Measurements from ENCODE around the gene LRCH4. TPM values are rescaled to one million over a fixed set of nuclear protein-coding genes. Genes with fewer than 3 reads are reported as not detected.
"Not testable (repeated sequence)": the region's sequence is repeated elsewhere in the genome, so short reads cannot be mapped to it uniquely, and the experiment has no call there.

LRCH4 gene
- total RNA-seq, 2 donors from 2014 or later = 144 to 154 TPM

GRCh38 chr7:100572949-100573675, 12.8 kb downstream of the LRCH4 start:
- Mint-ChIP-seq H3K27me3 (ENCODE audit: low read depth) (no peaks in the 10 kb centered on the region), H3K9me3 (no peaks in the 10 kb centered on the region), H3K4me1 (ENCODE audit: low read depth) (peaks cover 17% of the 10 kb centered on the region), H3K27ac (no peak overlapping the region), H3K36me3 (ENCODE audit: insufficient read depth in 2 of 2) (peaks cover 0 to 4% of the 10 kb centered on the region in 2 donors), H3K4me3 (no peak overlapping the region)
- no peak for ATAC-seq (replicated peaks in 1 of 2)
- DNase-seq = no peak

GRCh38 chr7:100572281-100572948, 13.5 kb downstream of the LRCH4 start:
- peaks cover 17% of the 10 kb centered on the region for H3K4me1 Mint-ChIP-seq (ENCODE audit: low read depth)
- H3K27ac Mint-ChIP-seq = no peak overlapping the region
- ATAC-seq (replicated peaks in 1 of 2) (no peak), DNase-seq (no peak)
- no peaks in the 10 kb centered on the region for H3K9me3 Mint-ChIP-seq
- H3K27me3 Mint-ChIP-seq (ENCODE audit: low read depth) = no peaks in the 10 kb centered on the region
- no peak overlapping the region for H3K4me3 Mint-ChIP-seq
- peaks cover 0 to 4% of the 10 kb centered on the region in 2 donors for H3K36me3 Mint-ChIP-seq (ENCODE audit: insufficient read depth in 2 of 2)

- no peaks in the 10 kb centered on the region for H3K9me3 Mint-ChIP-seq
- H3K4me1 Mint-ChIP-seq (ENCODE audit: low read depth) = peaks cover 17% of the 10 kb centered on the region
- ATAC-seq (replicated peaks in 1 of 2) (no peak), DNase-seq (no peak)
- no peaks in the 10 kb centered on the region for H3K27me3 Mint-ChIP-seq (ENCODE audit: low read depth)
- H3K36me3 Mint-ChIP-seq (ENCODE audit: insufficient read depth in 2 of 2) = peaks cover 0 to 4% of the 10 kb centered on the region in 2 donors
- no peak overlapping the region for H3K27ac Mint-ChIP-seq
- H3K4me3 Mint-ChIP-seq = no peak overlapping the region
Measured at GRCh38 chr7:100571829-100572116, 14.2 kb downstream of the LRCH4 start.

- Mint-ChIP-seq H3K27ac (no peak overlapping the region), H3K4me1 (ENCODE audit: low read depth) (peaks cover 17% of the 10 kb centered on the region), H3K36me3 (ENCODE audit: insufficient read depth in 2 of 2) (peaks cover 0 to 2% of the 10 kb centered on the region in 2 donors), H3K9me3 (no peaks in the 10 kb centered on the region), H3K27me3 (ENCODE audit: low read depth) (no peaks in the 10 kb centered on the region), H3K4me3 (peak overlapping the region in 1 of 2 donors; percentile 75)
- ATAC-seq (replicated peaks in 1 of 2) (no peak), DNase-seq (no peak)
Measured at GRCh38 chr7:100570954-100571828, 14.7 kb downstream of the LRCH4 start.

- H3K27me3 Mint-ChIP-seq (ENCODE audit: low read depth) = no peaks in the 10 kb centered on the region
- H3K4me3 Mint-ChIP-seq = peak overlapping the region; percentile 62 to 75
- no peaks in the 10 kb centered on the region for H3K9me3 Mint-ChIP-seq
- H3K36me3 Mint-ChIP-seq (ENCODE audit: insufficient read depth in 2 of 2) = peaks cover 3 to 5% of the 10 kb centered on the region in 2 donors
- H3K4me1 Mint-ChIP-seq (ENCODE audit: low read depth) = peaks cover 23% of the 10 kb centered on the region
- peak; percentile 63 to 65 for DNase-seq
- no peak overlapping the region for H3K27ac Mint-ChIP-seq
- ATAC-seq (replicated peaks in 1 of 2) = peak; percentile 34 to 52
Measured at GRCh38 chr7:100568896-100569844, 16.8 kb downstream of the LRCH4 start.

- Mint-ChIP-seq H3K27me3 (ENCODE audit: low read depth) (no peaks in the 10 kb centered on the region), H3K4me1 (ENCODE audit: low read depth) (peaks cover 27% of the 10 kb centered on the region), H3K36me3 (ENCODE audit: insufficient read depth in 2 of 2) (peaks cover 3 to 5% of the 10 kb centered on the region in 2 donors), H3K27ac (no peak overlapping the region), H3K9me3 (no peaks in the 10 kb centered on the region), H3K4me3 (no peak overlapping the region)
- ATAC-seq (replicated peaks in 1 of 2) (no peak), DNase-seq (no peak)
Measured at GRCh38 chr7:100568176-100568895, 17.6 kb downstream of the LRCH4 start.

- Mint-ChIP-seq H3K27ac (no peak overlapping the region), H3K36me3 (ENCODE audit: insufficient read depth in 2 of 2) (peaks cover 3 to 7% of the 10 kb centered on the region in 2 donors), H3K27me3 (ENCODE audit: low read depth) (no peaks in the 10 kb centered on the region), H3K4me3 (no peak overlapping the region), H3K9me3 (no peaks in the 10 kb centered on the region), H3K4me1 (ENCODE audit: low read depth) (peaks cover 27% of the 10 kb centered on the region)
- no peak for DNase-seq
- no peak for ATAC-seq (replicated peaks in 1 of 2)
Measured at GRCh38 chr7:100567751-100568175, 18.2 kb downstream of the LRCH4 start.

GRCh38 chr7:100567031-100567730, 18.7 kb downstream of the LRCH4 start:
- H3K27ac Mint-ChIP-seq = no peak overlapping the region
- no peaks in the 10 kb centered on the region for H3K9me3 Mint-ChIP-seq
- ATAC-seq (replicated peaks in 1 of 2) (no peak), DNase-seq (no peak)
- H3K36me3 Mint-ChIP-seq (ENCODE audit: insufficient read depth in 2 of 2) = peaks cover 3 to 7% of the 10 kb centered on the region in 2 donors
- H3K4me3 Mint-ChIP-seq = no peak overlapping the region
- H3K27me3 Mint-ChIP-seq (ENCODE audit: low read depth) = no peaks in the 10 kb centered on the region
- H3K4me1 Mint-ChIP-seq (ENCODE audit: low read depth) = peaks cover 27% of the 10 kb centered on the region

GRCh38 chr7:100566018-100566531, 19.9 kb downstream of the LRCH4 start:
- Mint-ChIP-seq H3K9me3 (no peaks in the 10 kb centered on the region), H3K27me3 (ENCODE audit: low read depth) (no peaks in the 10 kb centered on the region), H3K36me3 (ENCODE audit: insufficient read depth in 2 of 2) (peaks cover 3 to 9% of the 10 kb centered on the region in 2 donors), H3K4me3 (no peak overlapping the region), H3K4me1 (ENCODE audit: low read depth) (peaks cover 27% of the 10 kb centered on the region), H3K27ac (no peak overlapping the region)
- ATAC-seq (replicated peaks in 1 of 2) = no peak
- no peak for DNase-seq

- ATAC-seq (replicated peaks in 1 of 2) (no peak), DNase-seq (no peak)
- H3K27me3 Mint-ChIP-seq (ENCODE audit: low read depth) = no peaks in the 10 kb centered on the region
- H3K4me1 Mint-ChIP-seq (ENCODE audit: low read depth) = peaks cover 21% of the 10 kb centered on the region
- no peak overlapping the region for H3K4me3 Mint-ChIP-seq
- peaks cover 3 to 9% of the 10 kb centered on the region in 2 donors for H3K36me3 Mint-ChIP-seq (ENCODE audit: insufficient read depth in 2 of 2)
- H3K27ac Mint-ChIP-seq = no peak overlapping the region
- H3K9me3 Mint-ChIP-seq = no peaks in the 10 kb centered on the region
Measured at GRCh38 chr7:100565133-100565571, 20.8 kb downstream of the LRCH4 start.

GRCh38 chr7:100564405-100564804, 21.5 kb downstream of the LRCH4 start:
- DNase-seq; H3K27me3 Mint-ChIP-seq (ENCODE audit: low read depth); H3K27ac Mint-ChIP-seq; H3K36me3 Mint-ChIP-seq (ENCODE audit: insufficient read depth in 2 of 2); ATAC-seq (replicated peaks in 1 of 2); H3K4me3 Mint-ChIP-seq; H3K9me3 Mint-ChIP-seq: not testable (repeated sequence)
- peaks cover 24% of the 10 kb centered on the region for H3K4me1 Mint-ChIP-seq (ENCODE audit: low read depth)

Measured in activated T-cell treated with anti-CD3 and anti-CD28 coated beads, Interleukin-2, amount 50 U/mL, for 72 hours (primary cell).